Measurements from ENCODE around the gene ATRNL1. TPM values are rescaled to one million over a fixed set of nuclear protein-coding genes. Genes with fewer than 3 reads are reported as not detected.

ATRNL1 gene
- total and polyA plus RNA-seq, 4 donors: 0.40 to 26.9 (median 5.3) TPM

GRCh38 chr10:115903207-115903606, 810.0 kb downstream of the ATRNL1 start (continued):
- no peak for TF ChIP-seq ATF3 (IDR thresholded peaks at IDR 0.05)

- Histone ChIP-seq H3K9ac (ENCODE audit: low read depth in 1 of 2, low read length in 2 of 2) (no peak overlapping the region), H3K36me3 (ENCODE audit: control insufficient read depth in 4 of 4, insufficient read depth in 3 of 4, low read depth in 1 of 4, low read length in 3 of 4) (no peaks in the 10 kb centered on the region), H3K27me3 (ENCODE audit: control insufficient read depth in 4 of 4, insufficient read depth in 4 of 4, low read length in 3 of 4) (no peaks in the 10 kb centered on the region), H3K4me1 (ENCODE audit: control insufficient read depth in 4 of 4, insufficient read depth in 4 of 4, low read length in 3 of 4) (no peaks in the 10 kb centered on the region), H3K9me3 (ENCODE audit: control insufficient read depth in 4 of 4, low read length in 3 of 4) (no peaks in the 10 kb centered on the region), H3K27ac (ENCODE audit: low read depth in 1 of 2, low read length in 2 of 2) (no peak overlapping the region), H3K4me3 (ENCODE audit: low read depth in 1 of 3, low read length in 3 of 3) (no peak overlapping the region)
- TF ChIP-seq GABPA (IDR thresholded peaks at IDR 0.05 in 1 of 2, conservative IDR thresholded peaks at IDR 0.05 in 1 of 2) (no peak), FOXA1 (IDR thresholded peaks at IDR 0.05) (no peak), REST (IDR thresholded peaks at IDR 0.05) (no peak), RAD21 (IDR thresholded peaks at IDR 0.05) (no peak), TAF1 (conservative IDR thresholded peaks at IDR 0.05) (no peak), JUND (IDR thresholded peaks at IDR 0.05) (no peak), MAX (IDR thresholded peaks at IDR 0.05) (no peak), RXRA (IDR thresholded peaks at IDR 0.05) (no peak), FOXA2 (IDR thresholded peaks at IDR 0.05) (no peak), YY1 (IDR thresholded peaks at IDR 0.05) (no peak), HNF4A (conservative IDR thresholded peaks at IDR 0.05) (no peak), ZBTB33 (IDR thresholded peaks at IDR 0.05) (no peak), ATF3 (IDR thresholded peaks at IDR 0.05) (no peak), HNF4G (IDR thresholded peaks at IDR 0.05) (no peak), EGR1 (IDR thresholded peaks at IDR 0.05; ENCODE audit: low read depth in 2 of 2) (no peak)
- WGBS: 91% methylated on average over 3 of the region's 3 CpGs
- no peak for DNase-seq (ENCODE audit: low spot score)
These were observed 810.7 kb downstream of the ATRNL1 start for GRCh38 chr10:115903845-115904244.

- WGBS: 98% methylated on average over 5 of the region's 5 CpGs
- no peaks in the 10 kb centered on the region for H3K9me3 ChIP-seq (ENCODE audit: control insufficient read depth in 4 of 4, low read length in 3 of 4)
- H3K4me1 ChIP-seq (ENCODE audit: control insufficient read depth in 4 of 4, insufficient read depth in 4 of 4, low read length in 3 of 4): no peaks in the 10 kb centered on the region
- DNase-seq (ENCODE audit: low spot score): no peak
- no peak overlapping the region for H3K4me3 ChIP-seq (ENCODE audit: low read depth in 1 of 3, low read length in 3 of 3)
- TF ChIP-seq FOXA2 (IDR thresholded peaks at IDR 0.05) (no peak), TAF1 (conservative IDR thresholded peaks at IDR 0.05) (no peak), JUND (IDR thresholded peaks at IDR 0.05) (no peak), HNF4G (IDR thresholded peaks at IDR 0.05) (no peak), HNF4A (conservative IDR thresholded peaks at IDR 0.05) (no peak), EGR1 (IDR thresholded peaks at IDR 0.05; ENCODE audit: low read depth in 2 of 2) (no peak), ZBTB33 (IDR thresholded peaks at IDR 0.05) (no peak), YY1 (IDR thresholded peaks at IDR 0.05) (no peak), RXRA (IDR thresholded peaks at IDR 0.05) (no peak), MAX (IDR thresholded peaks at IDR 0.05) (no peak)
- no peaks in the 10 kb centered on the region for H3K36me3 ChIP-seq (ENCODE audit: control insufficient read depth in 4 of 4, insufficient read depth in 3 of 4, low read depth in 1 of 4, low read length in 3 of 4)
- peaks cover 0 to 3% (median 0%) of the 10 kb centered on the region in 4 donors for H3K27me3 ChIP-seq (ENCODE audit: control insufficient read depth in 4 of 4, insufficient read depth in 4 of 4, low read length in 3 of 4)
- H3K9ac ChIP-seq (ENCODE audit: low read depth in 1 of 2, low read length in 2 of 2): no peak overlapping the region
- no peak overlapping the region for H3K27ac ChIP-seq (ENCODE audit: low read depth in 1 of 2, low read length in 2 of 2)
These were observed 815.9 kb downstream of the ATRNL1 start for GRCh38 chr10:115909037-115909436.

All from liver (tissue), 9 donors.